Fibroblast of gingiva (primary cell): Measurements from ENCODE around the gene BMP8A.
A peak's percentile ranks its signal among the peaks of the same experiment; 100 is the strongest.

Experiments
- DNase-seq: peaks from one replicate; pipeline ENCODE4 v3.0.0-alpha.2; 2011; ENCODE audit warnings: low read depth

Gene BMP8A

DNA sequence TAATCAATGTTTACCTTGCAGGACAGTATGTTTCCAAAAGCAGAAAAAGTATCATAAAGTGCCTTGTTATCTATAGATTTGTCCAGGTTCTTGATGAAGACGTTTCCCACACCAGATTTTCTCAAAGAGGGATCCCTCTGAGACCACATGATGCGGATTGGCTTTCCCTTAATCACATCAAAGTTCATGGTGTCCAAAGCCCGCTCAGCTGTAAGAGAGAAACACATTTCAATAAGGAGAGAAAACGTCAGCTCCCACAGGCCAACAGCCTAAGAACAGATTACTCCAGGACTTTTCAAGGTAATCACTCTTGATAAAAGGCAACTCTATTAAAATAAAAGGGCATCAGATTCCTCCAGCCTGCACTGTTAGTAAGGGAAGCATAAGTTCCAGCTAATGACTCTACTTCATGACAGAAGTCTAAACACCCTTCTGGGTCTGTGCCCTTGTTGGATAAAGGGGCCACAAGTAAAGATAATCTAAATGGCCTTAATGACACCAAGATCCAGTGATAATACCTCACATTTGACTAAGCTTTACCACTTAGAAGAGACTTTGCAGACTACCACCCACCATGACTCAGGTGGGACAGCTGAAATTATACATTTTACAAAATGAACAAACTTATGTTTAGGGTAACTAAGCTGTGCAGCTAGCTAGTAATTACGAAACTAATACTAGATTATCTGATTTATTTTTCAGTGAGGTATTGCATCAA, 81.1 kb downstream of the BMP8A start:
- no peak for DNase-seq

DNA sequence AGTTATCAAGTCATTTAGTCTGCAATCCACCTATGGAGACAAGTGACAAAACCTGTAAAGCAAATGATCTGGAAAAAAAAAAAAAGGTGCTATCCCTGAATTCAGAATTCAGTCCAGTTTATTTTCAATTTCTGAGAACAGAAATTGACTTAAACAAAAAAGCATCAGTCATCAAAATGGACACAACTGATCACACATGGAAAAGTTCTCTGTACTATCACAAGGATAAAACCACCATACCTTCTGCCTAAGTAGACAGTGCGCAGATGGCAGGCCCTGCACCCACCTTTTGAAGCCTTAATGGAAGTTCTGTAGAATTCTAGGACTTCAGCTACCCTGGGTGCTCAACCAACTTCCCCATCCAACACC, 81.6 kb downstream of the BMP8A start:
- DNase-seq: no peak

DNA sequence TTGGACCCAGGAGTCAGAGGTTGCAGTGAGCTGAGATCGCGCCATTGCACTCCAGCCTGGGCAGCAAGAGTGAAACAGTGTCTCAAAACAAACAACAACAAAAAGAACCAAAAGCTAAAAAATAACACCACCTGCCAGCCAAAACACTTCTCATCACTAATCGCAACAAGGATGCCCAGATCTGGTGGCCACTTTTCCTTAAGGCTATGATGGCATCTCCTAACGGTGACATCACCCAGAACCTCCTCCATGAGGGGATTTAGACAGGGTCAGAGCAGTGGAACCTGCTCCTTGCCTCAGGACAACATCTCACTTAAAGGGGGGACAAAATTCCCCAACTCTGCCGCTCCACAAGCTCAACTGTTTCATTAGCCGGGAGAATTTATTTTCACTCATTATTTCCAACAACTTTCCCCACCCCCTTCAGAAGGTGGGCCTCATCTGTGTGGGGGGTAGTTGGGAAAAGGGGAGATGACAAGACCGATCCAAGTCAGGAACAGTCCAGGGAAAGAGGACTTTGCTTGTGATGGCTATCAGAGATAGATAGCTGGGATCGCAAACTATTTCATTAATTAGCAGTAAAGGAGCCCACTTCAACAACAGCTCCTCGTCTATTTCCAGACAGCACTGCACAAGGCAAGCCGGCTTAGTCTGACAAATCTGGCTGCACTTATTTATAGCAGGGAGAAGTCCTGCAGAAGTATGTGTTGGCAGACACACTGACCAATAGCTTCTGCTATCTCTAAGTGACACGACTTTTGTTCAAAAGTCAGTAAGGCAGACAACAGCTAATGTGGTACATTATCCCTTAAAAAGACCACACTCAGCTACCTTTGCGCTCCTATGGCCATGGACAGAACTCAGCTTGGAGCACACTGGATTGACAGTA, 82.5 kb downstream of the BMP8A start:
- peak; percentile 39 for DNase-seq

DNA sequence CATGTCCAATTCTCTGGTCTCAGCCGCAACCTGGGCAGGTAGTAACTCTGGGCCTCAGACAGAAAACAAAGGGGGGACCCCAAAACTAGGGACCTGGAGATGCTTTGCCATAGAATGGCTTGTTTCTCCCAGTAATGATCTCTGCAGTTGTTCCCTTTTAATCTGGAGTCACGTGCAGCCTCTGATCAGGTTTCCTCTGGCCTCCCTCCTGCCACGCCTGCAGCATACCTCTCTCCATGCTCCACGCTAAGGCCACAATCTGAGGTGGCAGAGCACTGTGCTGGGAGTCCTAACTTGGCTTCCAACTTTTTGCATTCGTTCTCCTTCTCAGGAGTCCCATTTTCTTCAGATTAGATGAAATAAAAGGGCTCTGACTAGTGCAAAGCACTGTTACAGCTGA, 83.2 kb downstream of the BMP8A start:
- DNase-seq: peak; percentile 24
